ENCODE measurements around the gene ZNF277.

DNA sequence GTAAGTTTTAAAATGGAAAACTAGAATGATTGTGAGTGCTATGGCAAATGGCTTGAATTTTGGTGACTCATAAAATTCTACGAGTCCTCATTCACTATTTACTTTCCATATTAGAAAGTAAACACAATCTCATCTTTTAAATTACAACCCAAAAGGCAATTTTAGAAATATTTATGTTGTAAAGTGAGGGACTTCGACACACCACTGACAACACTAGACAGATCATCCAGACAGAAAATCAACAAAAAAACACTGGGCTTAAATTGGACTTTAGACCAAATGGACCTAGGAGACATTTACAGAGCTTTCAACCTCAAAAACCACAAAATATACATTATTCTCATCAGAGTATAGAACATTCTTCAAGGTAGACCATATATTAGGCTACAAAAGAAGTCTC, 30.1 kb downstream of the ZNF277 start:
- TF ChIP-seq, protein P1, sequence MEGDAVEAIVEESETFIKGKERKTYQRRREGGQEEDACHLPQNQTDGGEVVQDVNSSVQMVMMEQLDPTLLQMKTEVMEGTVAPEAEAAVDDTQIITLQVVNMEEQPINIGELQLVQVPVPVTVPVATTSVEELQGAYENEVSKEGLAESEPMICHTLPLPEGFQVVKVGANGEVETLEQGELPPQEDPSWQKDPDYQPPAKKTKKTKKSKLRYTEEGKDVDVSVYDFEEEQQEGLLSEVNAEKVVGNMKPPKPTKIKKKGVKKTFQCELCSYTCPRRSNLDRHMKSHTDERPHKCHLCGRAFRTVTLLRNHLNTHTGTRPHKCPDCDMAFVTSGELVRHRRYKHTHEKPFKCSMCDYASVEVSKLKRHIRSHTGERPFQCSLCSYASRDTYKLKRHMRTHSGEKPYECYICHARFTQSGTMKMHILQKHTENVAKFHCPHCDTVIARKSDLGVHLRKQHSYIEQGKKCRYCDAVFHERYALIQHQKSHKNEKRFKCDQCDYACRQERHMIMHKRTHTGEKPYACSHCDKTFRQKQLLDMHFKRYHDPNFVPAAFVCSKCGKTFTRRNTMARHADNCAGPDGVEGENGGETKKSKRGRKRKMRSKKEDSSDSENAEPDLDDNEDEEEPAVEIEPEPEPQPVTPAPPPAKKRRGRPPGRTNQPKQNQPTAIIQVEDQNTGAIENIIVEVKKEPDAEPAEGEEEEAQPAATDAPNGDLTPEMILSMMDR (IDR thresholded peaks at IDR 0.05), result no peak
- TF ChIP-seq POLR2A (IDR thresholded peaks at IDR 0.05), result no peak

Data from tibial nerve (tissue), 3 donors.